LNCaP clone FGC (cell line): Measurements from ENCODE around the gene CFDP1.

ENCODE experiments used
- DNase-seq: peaks from one replicate; pipeline ENCODE4 v3.0.0-alpha.2; 2011; ENCODE audit warnings: low read depth
- H3K4me3 ChIP-seq: 2 replicates; pipeline ENCODE4 v1.5.1; 2011; ENCODE audit warnings: mild to moderate bottlenecking, low read depth, low read length, control low read depth
- TF ChIP-seq, protein P1 (sequence below): IDR thresholded peaks from 2 replicates; pipeline ENCODE4 v1.5.1; 2012; ENCODE audit warnings: mild to moderate bottlenecking; ENCODE audit not compliant: control insufficient read depth, insufficient read depth; ENCODE audit errors: extremely low read depth

CFDP1 gene

DNA sequence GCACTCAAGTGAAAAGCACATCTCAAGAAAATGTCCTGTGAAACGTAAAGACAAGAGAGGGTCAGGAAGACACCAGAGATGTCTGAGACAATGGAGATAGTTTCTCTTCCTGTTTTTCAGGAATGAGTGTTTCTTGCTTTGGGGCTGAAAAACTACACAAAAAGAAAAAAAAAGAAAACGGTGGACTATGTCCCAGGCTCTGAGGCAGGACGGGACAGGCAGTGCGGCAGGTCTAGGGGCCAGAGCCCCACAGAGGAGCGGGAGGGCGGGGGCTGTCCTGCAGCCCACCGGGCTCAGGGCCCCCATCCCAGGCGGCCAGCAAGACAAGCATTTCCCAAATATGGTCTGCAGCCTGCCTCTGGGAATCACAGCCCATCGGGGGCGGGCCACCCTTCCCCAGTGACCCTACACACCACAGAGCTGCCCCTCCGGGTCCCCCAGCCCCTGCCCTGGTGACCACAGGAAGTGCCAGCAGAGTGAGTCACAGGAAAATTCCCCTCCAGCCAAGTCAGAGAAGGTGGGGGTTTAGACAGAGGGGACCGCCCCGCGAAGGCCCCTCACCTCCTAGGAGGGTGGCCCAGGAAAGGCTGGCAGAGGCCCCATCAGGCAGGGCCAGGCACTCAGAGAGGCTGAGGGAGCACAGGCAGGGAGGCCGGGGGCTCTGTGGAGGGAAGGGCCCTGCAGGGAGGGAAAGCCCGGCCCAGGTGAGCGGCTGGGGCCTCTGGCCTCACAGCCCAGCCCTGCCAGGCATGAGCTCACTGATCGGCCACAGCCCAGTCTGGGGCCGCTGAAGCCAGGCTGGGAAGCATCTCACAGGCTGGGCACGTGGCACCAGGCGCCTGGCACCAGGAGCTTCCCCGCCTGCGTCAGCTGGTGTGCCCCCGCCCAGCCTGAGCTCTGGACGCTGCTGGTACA lies 188.2 kb downstream of the CFDP1 start:
- no peak overlapping the region for H3K4me3 ChIP-seq
- TF ChIP-seq, protein P1, sequence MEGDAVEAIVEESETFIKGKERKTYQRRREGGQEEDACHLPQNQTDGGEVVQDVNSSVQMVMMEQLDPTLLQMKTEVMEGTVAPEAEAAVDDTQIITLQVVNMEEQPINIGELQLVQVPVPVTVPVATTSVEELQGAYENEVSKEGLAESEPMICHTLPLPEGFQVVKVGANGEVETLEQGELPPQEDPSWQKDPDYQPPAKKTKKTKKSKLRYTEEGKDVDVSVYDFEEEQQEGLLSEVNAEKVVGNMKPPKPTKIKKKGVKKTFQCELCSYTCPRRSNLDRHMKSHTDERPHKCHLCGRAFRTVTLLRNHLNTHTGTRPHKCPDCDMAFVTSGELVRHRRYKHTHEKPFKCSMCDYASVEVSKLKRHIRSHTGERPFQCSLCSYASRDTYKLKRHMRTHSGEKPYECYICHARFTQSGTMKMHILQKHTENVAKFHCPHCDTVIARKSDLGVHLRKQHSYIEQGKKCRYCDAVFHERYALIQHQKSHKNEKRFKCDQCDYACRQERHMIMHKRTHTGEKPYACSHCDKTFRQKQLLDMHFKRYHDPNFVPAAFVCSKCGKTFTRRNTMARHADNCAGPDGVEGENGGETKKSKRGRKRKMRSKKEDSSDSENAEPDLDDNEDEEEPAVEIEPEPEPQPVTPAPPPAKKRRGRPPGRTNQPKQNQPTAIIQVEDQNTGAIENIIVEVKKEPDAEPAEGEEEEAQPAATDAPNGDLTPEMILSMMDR = no peak
- peak; percentile 69 for DNase-seq

GRCh38 chr16:75244225-75244809 lies 189.0 kb downstream of the CFDP1 start:
- no peak overlapping the region for H3K4me3 ChIP-seq
- no peak for DNase-seq
- TF ChIP-seq, protein P1 = no peak
